Measurements from ENCODE around the gene LIPC. TPM values are rescaled to one million over a fixed set of nuclear protein-coding genes. Genes with fewer than 3 reads are reported as not detected.

The LIPC gene
- total RNA-seq, 1 experiment from 2014 or later, result not detected

- Mint-ChIP-seq H3K4me3 (ENCODE audit: unreplicated experiment) (no peak overlapping the region), H3K27me3 (ENCODE audit: insufficient read depth, unreplicated experiment) (no peaks in the 10 kb centered on the region), H3K4me1 (ENCODE audit: insufficient read depth, unreplicated experiment) (no peaks in the 10 kb centered on the region), H3K36me3 (ENCODE audit: insufficient read depth, unreplicated experiment) (no peaks in the 10 kb centered on the region), H3K9me3 (ENCODE audit: unreplicated experiment) (no peaks in the 10 kb centered on the region), H3K27ac (ENCODE audit: low read depth, unreplicated experiment) (no peak overlapping the region)
- BruUV-seq (replicated peaks), result no TSS peak
- CTCF ChIA-PET, result interaction anchor here (0.7 kb wide), 1 partner anchor 116 kb away, joined by 3 read pairs; no protein-coding TSS in a partner anchor
- POLR2A ChIA-PET, result no interaction called here
- DNase-seq (ENCODE audit: unreplicated experiment), result no peak
- TF ChIP-seq, protein P1, sequence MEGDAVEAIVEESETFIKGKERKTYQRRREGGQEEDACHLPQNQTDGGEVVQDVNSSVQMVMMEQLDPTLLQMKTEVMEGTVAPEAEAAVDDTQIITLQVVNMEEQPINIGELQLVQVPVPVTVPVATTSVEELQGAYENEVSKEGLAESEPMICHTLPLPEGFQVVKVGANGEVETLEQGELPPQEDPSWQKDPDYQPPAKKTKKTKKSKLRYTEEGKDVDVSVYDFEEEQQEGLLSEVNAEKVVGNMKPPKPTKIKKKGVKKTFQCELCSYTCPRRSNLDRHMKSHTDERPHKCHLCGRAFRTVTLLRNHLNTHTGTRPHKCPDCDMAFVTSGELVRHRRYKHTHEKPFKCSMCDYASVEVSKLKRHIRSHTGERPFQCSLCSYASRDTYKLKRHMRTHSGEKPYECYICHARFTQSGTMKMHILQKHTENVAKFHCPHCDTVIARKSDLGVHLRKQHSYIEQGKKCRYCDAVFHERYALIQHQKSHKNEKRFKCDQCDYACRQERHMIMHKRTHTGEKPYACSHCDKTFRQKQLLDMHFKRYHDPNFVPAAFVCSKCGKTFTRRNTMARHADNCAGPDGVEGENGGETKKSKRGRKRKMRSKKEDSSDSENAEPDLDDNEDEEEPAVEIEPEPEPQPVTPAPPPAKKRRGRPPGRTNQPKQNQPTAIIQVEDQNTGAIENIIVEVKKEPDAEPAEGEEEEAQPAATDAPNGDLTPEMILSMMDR (IDR thresholded peaks at IDR 0.05; ENCODE audit: unreplicated experiment), result no peak
- intact Hi-C loops (cut with micrococcal nuclease), result no loop called here
These were observed 17.1 kb downstream of the LIPC start for GRCh38 chr15:58448906-58449305.

GRCh38 chr15:58451826-58452225 lies 20.0 kb downstream of the LIPC start:
- ChIA-PET POLR2A (no interaction called here), CTCF (no interaction called here)
- no TSS peak for BruUV-seq (replicated peaks)
- intact Hi-C loops (cut with micrococcal nuclease), result no loop called here
- Mint-ChIP-seq H3K27ac (ENCODE audit: low read depth, unreplicated experiment) (no peak overlapping the region), H3K9me3 (ENCODE audit: unreplicated experiment) (no peaks in the 10 kb centered on the region), H3K4me1 (ENCODE audit: insufficient read depth, unreplicated experiment) (no peaks in the 10 kb centered on the region), H3K4me3 (ENCODE audit: unreplicated experiment) (no peak overlapping the region), H3K36me3 (ENCODE audit: insufficient read depth, unreplicated experiment) (no peaks in the 10 kb centered on the region), H3K27me3 (ENCODE audit: insufficient read depth, unreplicated experiment) (no peaks in the 10 kb centered on the region)
- TF ChIP-seq, protein P1 (IDR thresholded peaks at IDR 0.05; ENCODE audit: unreplicated experiment), result no peak
- no peak for DNase-seq (ENCODE audit: unreplicated experiment)

DNA sequence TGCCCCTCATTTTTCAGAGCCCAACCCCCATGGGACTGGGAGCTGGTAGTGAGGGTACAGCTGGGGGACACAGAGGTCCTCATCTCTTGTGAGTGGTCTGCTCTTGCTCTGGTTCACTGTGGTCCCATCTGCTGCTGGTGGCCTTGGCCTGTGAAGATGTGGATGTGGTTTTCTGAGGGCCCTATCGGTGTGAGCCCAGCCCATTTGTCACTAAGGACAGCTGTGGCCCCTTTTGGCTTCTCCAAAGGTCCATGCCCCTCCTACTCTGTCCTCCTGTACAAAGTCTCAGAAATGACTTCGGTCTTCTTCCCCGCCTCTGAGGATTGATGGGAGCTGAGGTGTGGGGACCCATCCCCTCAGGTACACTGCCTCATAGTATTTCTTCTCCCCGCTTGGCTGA lies 21.0 kb downstream of the LIPC start:
- ChIA-PET POLR2A (no interaction called here), CTCF (no interaction called here)
- TF ChIP-seq, protein P1 (IDR thresholded peaks at IDR 0.05; ENCODE audit: unreplicated experiment), result no peak
- H3K27me3 Mint-ChIP-seq (ENCODE audit: insufficient read depth, unreplicated experiment), result no peaks in the 10 kb centered on the region
- H3K4me1 Mint-ChIP-seq (ENCODE audit: insufficient read depth, unreplicated experiment), result peaks cover 6% of the 10 kb centered on the region
- no peak overlapping the region for H3K27ac Mint-ChIP-seq (ENCODE audit: low read depth, unreplicated experiment)
- DNase-seq (ENCODE audit: unreplicated experiment), result no peak
- no peak overlapping the region for H3K4me3 Mint-ChIP-seq (ENCODE audit: unreplicated experiment)
- no peaks in the 10 kb centered on the region for H3K36me3 Mint-ChIP-seq (ENCODE audit: insufficient read depth, unreplicated experiment)
- intact Hi-C loops (cut with micrococcal nuclease), result no loop called here
- no peaks in the 10 kb centered on the region for H3K9me3 Mint-ChIP-seq (ENCODE audit: unreplicated experiment)
- no TSS peak for BruUV-seq (replicated peaks)

DNA sequence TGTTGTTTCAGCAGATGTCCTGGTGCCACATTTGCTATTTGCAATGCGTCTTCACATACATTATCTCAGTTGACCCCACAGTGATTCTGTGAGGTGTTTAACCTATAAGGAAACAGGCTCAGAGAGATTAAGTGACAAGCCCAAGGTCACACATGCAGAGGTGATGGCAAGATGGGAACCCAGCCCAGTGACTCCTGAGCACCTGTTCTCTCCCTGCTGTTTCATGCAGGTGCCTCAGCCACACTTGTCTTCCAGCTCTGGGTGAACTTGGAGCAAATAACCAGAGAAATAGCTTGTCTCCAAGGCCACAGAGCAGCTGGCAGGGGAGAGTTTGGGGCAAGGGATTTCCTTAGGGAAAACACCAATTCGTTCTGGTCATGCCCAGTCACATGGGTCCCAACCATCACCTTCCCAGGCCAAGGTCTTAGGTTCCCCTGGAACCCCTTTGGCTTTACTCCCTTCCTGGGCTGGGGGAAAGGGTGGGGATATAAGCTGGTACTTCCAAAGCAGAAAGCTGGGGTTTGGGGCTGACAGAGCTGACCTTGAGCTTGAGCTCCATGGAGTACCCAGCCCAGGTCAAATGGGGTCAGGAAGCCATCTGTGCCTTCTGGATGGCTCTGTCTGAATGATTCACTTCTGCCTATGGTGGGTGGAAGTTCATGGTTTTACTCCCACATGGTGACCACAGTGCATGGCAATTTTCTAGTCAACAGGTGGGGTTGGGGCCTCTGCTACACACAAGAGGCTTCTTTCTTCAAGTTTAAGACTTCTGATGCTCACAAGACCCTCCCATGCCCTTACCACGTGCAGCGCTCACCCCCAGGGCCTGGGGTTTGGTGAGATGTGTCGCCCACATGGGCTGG lies 22.4 kb downstream of the LIPC start:
- ChIA-PET CTCF (no interaction called here), POLR2A (no interaction called here)
- Mint-ChIP-seq H3K4me3 (ENCODE audit: unreplicated experiment) (no peak overlapping the region), H3K4me1 (ENCODE audit: insufficient read depth, unreplicated experiment) (peaks cover 14% of the 10 kb centered on the region), H3K27me3 (ENCODE audit: insufficient read depth, unreplicated experiment) (no peaks in the 10 kb centered on the region), H3K9me3 (ENCODE audit: unreplicated experiment) (no peaks in the 10 kb centered on the region), H3K36me3 (ENCODE audit: insufficient read depth, unreplicated experiment) (no peaks in the 10 kb centered on the region), H3K27ac (ENCODE audit: low read depth, unreplicated experiment) (no peak overlapping the region)
- no peak for DNase-seq (ENCODE audit: unreplicated experiment)
- BruUV-seq (replicated peaks), result no TSS peak
- intact Hi-C loops (cut with micrococcal nuclease), result no loop called here
- TF ChIP-seq, protein P1 (IDR thresholded peaks at IDR 0.05; ENCODE audit: unreplicated experiment), result no peak

All from MCF 10A (cell line).